IMR-90 (cell line): ENCODE data around the gene ADAM23. TPM values are rescaled to one million over a fixed set of nuclear protein-coding genes. Genes with fewer than 3 reads are reported as not detected.

ENCODE experiments used
- ATAC-seq: fragments of 200-7000 bp; cut with Tn5 transposase; 2 replicates; pipeline ENCODE4 v1.9.1; 2020; ENCODE audit warnings: low read depth, mild to moderate bottlenecking, moderate library complexity
- BruUV-seq: library from RNA; stranded (reverse); fragments of 400-500 nt; replicated peaks from 2 replicates; lab custom pipeline; 2021; lab: Mats Ljungman, UMichigan
- CTCF ChIA-PET: fragments of 300-600 bp; formaldehyde crosslinking; extraction: SDS; loops from one replicate; lab custom pipeline; 2021; ENCODE audit warnings: antibody characterized with exemption; lab: Yijun Ruan, JAX
- POLR2A ChIA-PET: fragments of 300-600 bp; sonication (Branson Sonifier 250); formaldehyde crosslinking; loops from one replicate; lab custom pipeline; 2022; ENCODE audit warnings: antibody characterized with exemption; ENCODE audit not compliant: unreplicated experiment; lab: Charles Lee
- DNase-seq: peaks from one replicate; pipeline ENCODE4 v3.0.0; 2013
- H2AFZ ChIP-seq: replicated peaks from 2 replicates; pipeline ENCODE3; 2013; ENCODE audit warnings: low read length, mild to moderate bottlenecking; ENCODE audit not compliant: poor library complexity
- H2AK5ac ChIP-seq: 2 replicates; pipeline ENCODE4 v1.6.1; 2013; ENCODE audit warnings: low read depth, low read length, inconsistent platforms
- H2AK9ac ChIP-seq: replicated peaks from 2 replicates; pipeline ENCODE3; 2013; ENCODE audit warnings: mild to moderate bottlenecking, low read depth, low read length, moderate library complexity; ENCODE audit not compliant: poor library complexity
- H2BK120ac ChIP-seq: 2 replicates; pipeline ENCODE4 v1.6.1; 2013; ENCODE audit warnings: low read depth, low read length, inconsistent platforms
- H2BK15ac ChIP-seq: 3 replicates; pipeline ENCODE4 v1.6.1; 2013; ENCODE audit warnings: low read depth, low read length, inconsistent platforms
- H2BK20ac ChIP-seq: 2 replicates; pipeline ENCODE4 v1.6.1; 2013; ENCODE audit warnings: low read depth, mild to moderate bottlenecking, inconsistent platforms, low read length, moderate library complexity
- H2BK5ac ChIP-seq: 2 replicates; pipeline ENCODE4 v1.6.1; 2013; ENCODE audit warnings: mild to moderate bottlenecking, low read depth, low read length, inconsistent platforms; ENCODE audit not compliant: poor library complexity, severe bottlenecking
- H3K14ac ChIP-seq: replicated peaks from 2 replicates; pipeline ENCODE4 v1.6.1; 2013; ENCODE audit warnings: low read depth, low read length, inconsistent platforms
- H3K18ac ChIP-seq: 2 replicates; pipeline ENCODE4 v1.6.1; 2013; ENCODE audit warnings: low read depth, low read length, control low read depth
- H3K23ac ChIP-seq: 2 replicates; pipeline ENCODE4 v1.6.1; 2013; ENCODE audit warnings: low read depth, low read length, inconsistent platforms
- H3K27ac ChIP-seq: 2 replicates; pipeline ENCODE4 v1.5.1; 2013; ENCODE audit warnings: mild to moderate bottlenecking, control low read depth, low read length; ENCODE audit not compliant: insufficient read depth
- H3K27me3 ChIP-seq: 2 replicates; pipeline ENCODE4 v1.6.1; 2013; ENCODE audit warnings: low read length; ENCODE audit not compliant: control insufficient read depth, insufficient read depth
- H3K36me3 ChIP-seq: 2 replicates; pipeline ENCODE4 v1.6.1; 2013; ENCODE audit warnings: low read length, mixed read lengths; ENCODE audit not compliant: control insufficient read depth, insufficient read depth
- H3K4ac ChIP-seq: 2 replicates; pipeline ENCODE4 v1.6.1; 2013; ENCODE audit warnings: low read depth, low read length, inconsistent platforms
- H3K4me1 ChIP-seq: 2 replicates; pipeline ENCODE4 v1.6.1; 2013; ENCODE audit warnings: low read length, mixed read lengths; ENCODE audit not compliant: control insufficient read depth, insufficient read depth
- H3K4me2 ChIP-seq: 2 replicates; pipeline ENCODE4 v1.6.1; 2013; ENCODE audit warnings: low read depth, mild to moderate bottlenecking, control low read depth, low read length, moderate library complexity
- H3K4me3 ChIP-seq: 2 replicates; pipeline ENCODE4 v1.5.1; 2013; ENCODE audit warnings: low read depth, mild to moderate bottlenecking, control low read depth, low read length, moderate library complexity; ENCODE audit not compliant: insufficient read depth
- H3K56ac ChIP-seq: 2 replicates; pipeline ENCODE4 v1.6.1; 2013; ENCODE audit warnings: low read length, inconsistent platforms; ENCODE audit not compliant: insufficient read depth; ENCODE audit errors: extremely low read depth
- H3K79me1 ChIP-seq, 2 experiments: 2 replicates each; pipeline ENCODE4 v1.6.1; 2013; ENCODE audit warnings: low read length in 2 of 2, inconsistent platforms in 1 of 2, low read depth in 1 of 2
- H3K9ac ChIP-seq: 2 replicates; pipeline ENCODE4 v1.6.1; 2013; ENCODE audit warnings: low read depth, low read length, control low read depth
- H3K9me1 ChIP-seq: 2 replicates; pipeline ENCODE4 v1.6.1; 2013; ENCODE audit warnings: low read length, inconsistent platforms; ENCODE audit not compliant: insufficient read depth
- H3K9me3 ChIP-seq: 2 replicates; pipeline ENCODE4 v1.6.1; 2013; ENCODE audit warnings: low read length; ENCODE audit not compliant: control insufficient read depth, insufficient read depth
- H4K20me1 ChIP-seq: 2 replicates; pipeline ENCODE4 v1.6.1; 2013; ENCODE audit warnings: low read length, inconsistent platforms; ENCODE audit not compliant: insufficient read depth
- H4K5ac ChIP-seq: 2 replicates; pipeline ENCODE4 v1.6.1; 2013; ENCODE audit warnings: mild to moderate bottlenecking, low read depth, low read length, control low read depth
- H4K8ac ChIP-seq, 2 experiments: 2 replicates each; pipeline ENCODE4 v1.6.1; 2013; ENCODE audit warnings: low read depth in 2 of 2, low read length in 2 of 2, control low read depth in 1 of 2, inconsistent platforms in 1 of 2
- H4K91ac ChIP-seq: 2 replicates; pipeline ENCODE4 v1.6.1; 2013; ENCODE audit warnings: low read depth, low read length, inconsistent platforms; ENCODE audit not compliant: insufficient read depth
- BHLHE40 ChIP-seq: fragments of 150-350 bp; IDR thresholded peaks from 2 replicates; pipeline ENCODE4 v1.6.1; 2016; ENCODE audit warnings: mild to moderate bottlenecking, low read depth, low read length
- CEBPB ChIP-seq: IDR thresholded peaks from 2 replicates; pipeline ENCODE4 v1.6.1; 2012; ENCODE audit warnings: low read depth, low read length, improper control_type of control experiment
- CHD1 ChIP-seq: IDR thresholded peaks from 2 replicates; pipeline ENCODE4 v1.6.1; 2012; ENCODE audit warnings: low read depth, low read length, improper control_type of control experiment
- ELK1 ChIP-seq: fragments of 150-350 bp; IDR thresholded peaks from 2 replicates; pipeline ENCODE4 v1.6.1; 2016; ENCODE audit warnings: low read depth, mild to moderate bottlenecking, low read length, moderate library complexity, borderline replicate concordance
- MAFK ChIP-seq: IDR thresholded peaks from 2 replicates; pipeline ENCODE4 v1.6.1; 2012; ENCODE audit warnings: low read depth, low read length, improper control_type of control experiment
- MAZ ChIP-seq: IDR thresholded peaks from 2 replicates; pipeline ENCODE4 v1.6.1; 2012; ENCODE audit warnings: low read depth, mild to moderate bottlenecking, low read length, improper control_type of control experiment, moderate library complexity, borderline replicate concordance
- MXI1 ChIP-seq: IDR thresholded peaks from 2 replicates; pipeline ENCODE4 v1.6.1; 2012; ENCODE audit warnings: low read depth, mild to moderate bottlenecking, low read length, moderate library complexity, borderline replicate concordance
- NFE2L2 ChIP-seq: fragments of 150-350 bp; IDR thresholded peaks from 2 replicates; pipeline ENCODE4 v1.6.1; 2016; ENCODE audit warnings: low read depth, mild to moderate bottlenecking, low read length
- POLR2A ChIP-seq: IDR thresholded peaks from 2 replicates; pipeline ENCODE4 v1.6.1; 2012; ENCODE audit warnings: mild to moderate bottlenecking, low read depth, low read length
- RAD21 ChIP-seq: IDR thresholded peaks from 2 replicates; pipeline ENCODE4 v1.6.1; 2012; ENCODE audit warnings: low read length, improper control_type of control experiment
- RCOR1 ChIP-seq: IDR thresholded peaks from 2 replicates; pipeline ENCODE4 v1.6.1; 2012; ENCODE audit warnings: mild to moderate bottlenecking, low read length, improper control_type of control experiment; ENCODE audit not compliant: insufficient replicate concordance
- RFX5 ChIP-seq: IDR thresholded peaks from 2 replicates; pipeline ENCODE4 v1.8.0; 2012; ENCODE audit warnings: low read depth, mild to moderate bottlenecking, low read length, moderate library complexity
- SMC3 ChIP-seq: fragments of 150-350 bp; IDR thresholded peaks from 2 replicates; pipeline ENCODE4 v1.6.1; 2016; ENCODE audit warnings: low read depth, mild to moderate bottlenecking, antibody characterized with exemption, low read length, moderate library complexity
- WGBS, 2 experiments: methylation state at CpG; one replicate each; pipeline versions ENCODE4 v1.1.5 to v1.1.7; 2013; ENCODE audit warnings: missing lambda C conversion rate in 2 of 2; ENCODE audit not compliant: insufficient read length in 1 of 2; ENCODE audit errors: extremely low coverage in 2 of 2; 5-methylcytosine and 5-hydroxymethylcytosine counted together
- dilution Hi-C: fragments of 300-500 bp; cut with HindIII; formaldehyde crosslinking; loops from one replicate; pipeline ENCODE4 v1.14.3; 2018; ENCODE audit warnings: low sequenced_read_pairs; ENCODE audit not compliant: unreplicated experiment
- in situ Hi-C: fragments of 300-500 bp; cut with MboI; formaldehyde crosslinking; loops from 3 replicates; pipeline ENCODE4 v1.14.3; 2019; ENCODE audit warnings: low sequenced_read_pairs, inconsistent platforms, mixed read lengths
- intact Hi-C: fragments of 100-400 bp; cut with micrococcal nuclease; formaldehyde crosslinking; loops from 2 replicates; pipeline ENCODE4 v1.10.0; 2022
- polyA plus RNA-seq, 3 experiments: library from polyadenylated mRNA; depleted of rRNA; stranded (reverse); fragments of >200 nt; gene quantifications; 2 replicates each; pipeline ENCODE4 v1.2.3, GENCODE V29; 2012; ENCODE audit warnings: low replicate concordance in 1 of 3
- total RNA-seq: library from RNA; depleted of rRNA; stranded (reverse); fragments of >200 nt; gene quantifications from 2 replicates; pipeline ENCODE4 v1.2.3, GENCODE V29; 2012
- TF ChIP-seq, protein P1 (sequence below): fragments of 150-350 bp; IDR thresholded peaks from 2 replicates; pipeline ENCODE4 v1.6.1; 2017; ENCODE audit warnings: mild to moderate bottlenecking, antibody characterized with exemption, low read length, low read depth

ADAM23 gene
- total and polyA plus RNA-seq, 2 of the 4 experiments (the other 2 are of a cell fraction), result 2.9 to 10.3 TPM

DNA sequence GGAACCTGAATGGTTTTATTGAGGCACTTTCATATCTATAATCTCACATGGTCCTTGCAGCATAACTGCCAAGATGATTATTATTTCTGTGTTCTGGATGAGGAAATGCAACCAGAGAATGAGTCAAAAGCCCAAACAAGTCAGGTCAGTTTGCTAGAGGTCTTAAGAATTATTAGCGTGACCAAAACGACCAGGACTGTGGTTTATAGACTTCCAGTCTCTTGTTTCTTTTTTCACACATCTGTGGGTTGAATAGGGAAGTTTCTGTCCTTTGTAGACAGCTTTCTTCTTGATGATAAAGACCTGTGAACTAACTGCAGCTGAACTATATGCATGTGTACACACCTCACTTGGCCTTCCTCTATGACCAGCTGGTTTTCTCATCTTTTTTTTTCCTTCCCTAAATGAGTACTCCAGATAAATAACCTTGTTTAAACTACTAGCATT lies 13.9 kb downstream of the ADAM23 start:
- TF ChIP-seq RAD21 (no peak), MAZ (no peak), MAFK (no peak), RFX5 (no peak), ELK1 (no peak), POLR2A (no peak), MXI1 (no peak), BHLHE40 (no peak), SMC3 (no peak), NFE2L2 (no peak), CEBPB (no peak), CHD1 (no peak), RCOR1 (no peak)
- TF ChIP-seq, protein P1, sequence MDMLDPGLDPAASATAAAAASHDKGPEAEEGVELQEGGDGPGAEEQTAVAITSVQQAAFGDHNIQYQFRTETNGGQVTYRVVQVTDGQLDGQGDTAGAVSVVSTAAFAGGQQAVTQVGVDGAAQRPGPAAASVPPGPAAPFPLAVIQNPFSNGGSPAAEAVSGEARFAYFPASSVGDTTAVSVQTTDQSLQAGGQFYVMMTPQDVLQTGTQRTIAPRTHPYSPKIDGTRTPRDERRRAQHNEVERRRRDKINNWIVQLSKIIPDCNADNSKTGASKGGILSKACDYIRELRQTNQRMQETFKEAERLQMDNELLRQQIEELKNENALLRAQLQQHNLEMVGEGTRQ, result no peak
- dilution Hi-C loops, result no loop called here

More for the DNA sequence above, 13.9 kb downstream of the ADAM23 start:
- Histone ChIP-seq H2AK5ac (no peak overlapping the region), H4K8ac (no peak overlapping the region), H3K27ac (no peak overlapping the region), H2AK9ac (no peak overlapping the region), H3K4me1 (no peaks in the 10 kb centered on the region), H3K4ac (no peak overlapping the region), H3K4me2 (no peak overlapping the region), H2BK5ac (no peak overlapping the region), H2AFZ (no peak overlapping the region), H3K27me3 (no peaks in the 10 kb centered on the region), H3K23ac (no peak overlapping the region), H3K9me1 (no peaks in the 10 kb centered on the region), H2BK20ac (no peak overlapping the region), H4K91ac (no peak overlapping the region), H3K56ac (no peak overlapping the region), H4K5ac (no peak overlapping the region), H3K4me3 (no peak overlapping the region), H3K14ac (no peak overlapping the region), H4K20me1 (no peaks in the 10 kb centered on the region), H3K36me3 (no peaks in the 10 kb centered on the region), H2BK15ac (no peak overlapping the region), H2BK120ac (no peak overlapping the region), H3K79me1 (no peaks in the 10 kb centered on the region), H3K9me3 (no peaks in the 10 kb centered on the region), H3K18ac (no peak overlapping the region), H3K9ac (no peak overlapping the region)
- intact Hi-C loops, result no loop called here
- no CpG with 5 or more reads among the region's 2 CpGs for WGBS, 2 experiments
- no peak for DNase-seq
- ChIA-PET CTCF (no interaction called here), POLR2A (no interaction called here)
- in situ Hi-C loops, result no loop called here
- no peak for ATAC-seq
- no TSS peak for BruUV-seq
